ENCODE data around the gene PCDH9.
"Not testable (repeated sequence)": the region's sequence is repeated elsewhere in the genome, so short reads cannot be mapped to it uniquely, and the experiment has no call there.

The PCDH9 gene

GRCh38 chr13:66881170-66881569 is 349.0 kb downstream of the PCDH9 start:
- not testable (repeated sequence) for DNase-seq

- no peak for DNase-seq
Observed at GRCh38 chr13:66879988-66880387, 350.1 kb downstream of the PCDH9 start.

GRCh38 chr13:66875264-66875663 is 354.9 kb downstream of the PCDH9 start:
- peak; percentile 5 for DNase-seq

GRCh38 chr13:66864627-66865026 is 365.5 kb downstream of the PCDH9 start:
- peak; percentile 1 for DNase-seq

GRCh38 chr13:66860878-66861417 is 369.2 kb downstream of the PCDH9 start:
- no peak for DNase-seq

GRCh38 chr13:66859934-66860877 is 369.9 kb downstream of the PCDH9 start:
- DNase-seq: no peak

GRCh38 chr13:66859078-66859477 is 371.1 kb downstream of the PCDH9 start:
- DNase-seq: no peak

- DNase-seq: no peak
Observed at GRCh38 chr13:66858163-66858562, 372.0 kb downstream of the PCDH9 start.

- DNase-seq: no peak
Observed at GRCh38 chr13:66855131-66855530, 375.0 kb downstream of the PCDH9 start.

GRCh38 chr13:66853564-66853963 is 376.6 kb downstream of the PCDH9 start:
- DNase-seq: no peak

- DNase-seq: no peak
Observed at GRCh38 chr13:66849706-66850105, 380.4 kb downstream of the PCDH9 start.

GRCh38 chr13:66847541-66847940 is 382.6 kb downstream of the PCDH9 start:
- no peak for DNase-seq

GRCh38 chr13:66845393-66845792 is 384.7 kb downstream of the PCDH9 start:
- DNase-seq: no peak

GRCh38 chr13:66844933-66845332 is 385.2 kb downstream of the PCDH9 start:
- DNase-seq: no peak

GRCh38 chr13:66842766-66843165 is 387.4 kb downstream of the PCDH9 start:
- DNase-seq: no peak

GRCh38 chr13:66840621-66841020 is 389.5 kb downstream of the PCDH9 start:
- DNase-seq: no peak

- no peak for DNase-seq
Observed at GRCh38 chr13:66837246-66837645, 392.9 kb downstream of the PCDH9 start.

- peak; percentile 53 for DNase-seq
Observed at GRCh38 chr13:66835040-66835628, 395.0 kb downstream of the PCDH9 start.

- peak; percentile 16 for DNase-seq
Observed at GRCh38 chr13:66830940-66831716, 399.0 kb downstream of the PCDH9 start.

- DNase-seq: no peak
Observed at GRCh38 chr13:66829803-66830202, 400.3 kb downstream of the PCDH9 start.

GRCh38 chr13:66826398-66826797 is 403.7 kb downstream of the PCDH9 start:
- DNase-seq: no peak

- no peak for DNase-seq
Observed at GRCh38 chr13:66821551-66821950, 408.6 kb downstream of the PCDH9 start.

GRCh38 chr13:66811455-66811854 is 418.7 kb downstream of the PCDH9 start:
- DNase-seq: peak; percentile 0
